SK-N-MC (cell line): ENCODE data around the gene RCAN2.
"Not testable (repeated sequence)": the region's sequence is repeated elsewhere in the genome, so short reads cannot be mapped to it uniquely, and the experiment has no call there.

ENCODE experiments used
- DNase-seq: peaks from one replicate; pipeline ENCODE4 v3.0.0-alpha.2; 2011; ENCODE audit warnings: low read depth, low spot score
- H3K27ac ChIP-seq: fragments of 200-600 bp; sonication (generic); 2 replicates; pipeline ENCODE4 v1.5.1; 2016; ENCODE audit warnings: mixed run types
- H3K36me3 ChIP-seq: fragments of 200-600 bp; sonication (generic); 2 replicates; pipeline ENCODE4 v1.6.1; 2017; ENCODE audit warnings: antibody characterized with exemption, low read length, mixed read lengths; ENCODE audit not compliant: insufficient read depth
- H3K4me3 ChIP-seq: fragments of 200-600 bp; sonication (generic); 2 replicates; pipeline ENCODE4 v1.5.1; 2016
- H3K9ac ChIP-seq: fragments of 200-600 bp; sonication (generic); 2 replicates; pipeline ENCODE4 v1.8.0; 2017; ENCODE audit warnings: mixed run types, mixed read lengths; ENCODE audit not compliant: insufficient read length
- H3K9me3 ChIP-seq: fragments of 200-600 bp; sonication (generic); 2 replicates; pipeline ENCODE4 v1.6.1; 2017; ENCODE audit warnings: low read depth, mild to moderate bottlenecking, antibody characterized with exemption, low read length, moderate library complexity, mixed read lengths
- EZH2 ChIP-seq: fragments of 200-600 bp; sonication (generic); IDR thresholded peaks from one replicate; pipeline ENCODE4 v1.6.1; 2017; ENCODE audit warnings: antibody characterized with exemption
- FOXP2 ChIP-seq: optimal IDR thresholded peaks from 2 replicates; pipeline ENCODE3; 2011; ENCODE audit warnings: mild to moderate bottlenecking, moderate library complexity; ENCODE audit not compliant: insufficient read depth; ENCODE audit errors: extremely low read length, control extremely low read depth
- POLR2AphosphoS5 ChIP-seq: IDR thresholded peaks from 2 replicates; pipeline ENCODE4 v1.6.1; 2012; ENCODE audit warnings: mild to moderate bottlenecking, low read depth, low read length, borderline replicate concordance

RCAN2 gene

GRCh38 chr6:46393161-46393939 is 97.9 kb downstream of the RCAN2 start:
- no peak overlapping the region for H3K27ac ChIP-seq
- no peak for DNase-seq
- TF ChIP-seq FOXP2 (no peak), POLR2AphosphoS5 (no peak), EZH2 (no peak)
- no peaks in the 10 kb centered on the region for H3K36me3 ChIP-seq
- H3K9ac ChIP-seq: no peak overlapping the region
- H3K4me3 ChIP-seq: no peak overlapping the region
- no peaks in the 10 kb centered on the region for H3K9me3 ChIP-seq

GRCh38 chr6:46392294-46392693 is 99.0 kb downstream of the RCAN2 start:
- TF ChIP-seq FOXP2: no peak
- Histone ChIP-seq H3K9me3 (no peaks in the 10 kb centered on the region), H3K9ac (no peak overlapping the region), H3K27ac (no peak overlapping the region), H3K4me3 (no peak overlapping the region), H3K36me3 (no peaks in the 10 kb centered on the region)
- DNase-seq: no peak

GRCh38 chr6:46390153-46390876 is 100.9 kb downstream of the RCAN2 start:
- Histone ChIP-seq H3K27ac (no peak overlapping the region), H3K9me3 (no peaks in the 10 kb centered on the region), H3K9ac (no peak overlapping the region), H3K36me3 (no peaks in the 10 kb centered on the region), H3K4me3 (no peak overlapping the region)
- TF ChIP-seq FOXP2 (no peak), POLR2AphosphoS5 (no peak), EZH2 (no peak)
- no peak for DNase-seq

- not testable (repeated sequence) for H3K4me3 ChIP-seq, DNase-seq, H3K36me3 ChIP-seq, H3K9me3 ChIP-seq, H3K27ac ChIP-seq, H3K9ac ChIP-seq
These were observed 103.5 kb downstream of the RCAN2 start for GRCh38 chr6:46387728-46388127.

GRCh38 chr6:46381579-46381978 is 109.7 kb downstream of the RCAN2 start:
- H3K9me3 ChIP-seq: no peaks in the 10 kb centered on the region
- no peaks in the 10 kb centered on the region for H3K36me3 ChIP-seq
- H3K27ac ChIP-seq: no peak overlapping the region
- no peak for TF ChIP-seq EZH2
- TF ChIP-seq FOXP2: no peak
- no peak for TF ChIP-seq POLR2AphosphoS5
- H3K9ac ChIP-seq: no peak overlapping the region
- H3K4me3 ChIP-seq: no peak overlapping the region
- DNase-seq: no peak

GRCh38 chr6:46381057-46381456 is 110.2 kb downstream of the RCAN2 start:
- no peak for DNase-seq
- H3K9me3 ChIP-seq: no peaks in the 10 kb centered on the region
- H3K4me3 ChIP-seq: no peak overlapping the region
- no peaks in the 10 kb centered on the region for H3K36me3 ChIP-seq
- no peak overlapping the region for H3K9ac ChIP-seq
- TF ChIP-seq EZH2 (no peak), FOXP2 (no peak), POLR2AphosphoS5 (no peak)
- H3K27ac ChIP-seq: no peak overlapping the region

- TF ChIP-seq FOXP2 (no peak), EZH2 (no peak), POLR2AphosphoS5 (no peak)
- no peak for DNase-seq
- no peak overlapping the region for H3K4me3 ChIP-seq
These were observed 111.0 kb downstream of the RCAN2 start for GRCh38 chr6:46380152-46380807.

GRCh38 chr6:46378882-46379416 is 112.3 kb downstream of the RCAN2 start:
- H3K9me3 ChIP-seq: no peaks in the 10 kb centered on the region
- no peak overlapping the region for H3K4me3 ChIP-seq
- H3K9ac ChIP-seq: no peak overlapping the region
- no peak overlapping the region for H3K27ac ChIP-seq
- no peak for TF ChIP-seq EZH2
- no peak for TF ChIP-seq POLR2AphosphoS5
- TF ChIP-seq FOXP2: no peak
- H3K36me3 ChIP-seq: no peaks in the 10 kb centered on the region
- no peak for DNase-seq

More at GRCh38 chr6:46380152-46380807, 111.0 kb downstream of the RCAN2 start:
- Histone ChIP-seq H3K36me3 (no peaks in the 10 kb centered on the region), H3K9me3 (no peaks in the 10 kb centered on the region), H3K27ac (no peak overlapping the region), H3K9ac (no peak overlapping the region)
